GM12801 (cell line): ENCODE measurements around the gene ALCAM.

Experiments used
- TF ChIP-seq, protein P1 (sequence below): IDR thresholded peaks from one replicate; pipeline ENCODE4 v1.5.1; 2011; ENCODE audit warnings: control low read depth; ENCODE audit not compliant: insufficient read length; ENCODE audit errors: extremely low read depth

The ALCAM gene

DNA sequence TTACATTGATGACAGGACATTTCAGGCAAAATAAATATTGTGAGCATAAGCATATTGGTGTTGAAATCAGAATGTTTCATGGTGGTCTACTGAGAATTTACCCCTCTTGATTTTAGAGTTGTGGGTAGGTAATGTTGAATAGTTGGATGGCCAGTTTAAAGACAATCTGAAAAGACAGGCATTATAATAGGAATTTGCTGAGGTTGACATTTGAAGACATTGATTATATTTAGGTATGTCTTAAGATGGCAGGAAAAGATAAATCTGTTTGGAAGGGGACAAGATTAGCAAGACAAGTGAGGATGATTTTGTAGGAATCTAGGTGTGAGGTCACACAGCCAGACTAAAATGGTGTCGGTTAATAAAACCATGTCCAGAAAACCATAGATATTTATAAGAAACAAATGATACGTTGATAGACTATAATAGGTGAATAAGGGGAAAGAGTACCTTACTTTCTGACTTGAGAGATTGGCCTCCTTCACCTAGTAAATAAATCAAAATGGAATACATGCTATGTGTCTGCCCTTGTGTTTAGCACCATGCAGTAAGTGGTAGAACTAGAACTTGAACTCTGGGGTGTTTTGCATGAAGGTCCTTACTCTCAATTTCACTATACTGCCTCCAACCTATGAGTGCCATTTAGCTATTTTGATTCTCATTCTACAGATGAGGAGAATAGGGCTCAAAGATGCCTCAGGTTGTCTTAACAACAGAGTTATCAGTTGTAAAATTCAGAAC, 57.9 kb downstream of the ALCAM start:
- TF ChIP-seq, protein P1, sequence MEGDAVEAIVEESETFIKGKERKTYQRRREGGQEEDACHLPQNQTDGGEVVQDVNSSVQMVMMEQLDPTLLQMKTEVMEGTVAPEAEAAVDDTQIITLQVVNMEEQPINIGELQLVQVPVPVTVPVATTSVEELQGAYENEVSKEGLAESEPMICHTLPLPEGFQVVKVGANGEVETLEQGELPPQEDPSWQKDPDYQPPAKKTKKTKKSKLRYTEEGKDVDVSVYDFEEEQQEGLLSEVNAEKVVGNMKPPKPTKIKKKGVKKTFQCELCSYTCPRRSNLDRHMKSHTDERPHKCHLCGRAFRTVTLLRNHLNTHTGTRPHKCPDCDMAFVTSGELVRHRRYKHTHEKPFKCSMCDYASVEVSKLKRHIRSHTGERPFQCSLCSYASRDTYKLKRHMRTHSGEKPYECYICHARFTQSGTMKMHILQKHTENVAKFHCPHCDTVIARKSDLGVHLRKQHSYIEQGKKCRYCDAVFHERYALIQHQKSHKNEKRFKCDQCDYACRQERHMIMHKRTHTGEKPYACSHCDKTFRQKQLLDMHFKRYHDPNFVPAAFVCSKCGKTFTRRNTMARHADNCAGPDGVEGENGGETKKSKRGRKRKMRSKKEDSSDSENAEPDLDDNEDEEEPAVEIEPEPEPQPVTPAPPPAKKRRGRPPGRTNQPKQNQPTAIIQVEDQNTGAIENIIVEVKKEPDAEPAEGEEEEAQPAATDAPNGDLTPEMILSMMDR, result no peak

DNA sequence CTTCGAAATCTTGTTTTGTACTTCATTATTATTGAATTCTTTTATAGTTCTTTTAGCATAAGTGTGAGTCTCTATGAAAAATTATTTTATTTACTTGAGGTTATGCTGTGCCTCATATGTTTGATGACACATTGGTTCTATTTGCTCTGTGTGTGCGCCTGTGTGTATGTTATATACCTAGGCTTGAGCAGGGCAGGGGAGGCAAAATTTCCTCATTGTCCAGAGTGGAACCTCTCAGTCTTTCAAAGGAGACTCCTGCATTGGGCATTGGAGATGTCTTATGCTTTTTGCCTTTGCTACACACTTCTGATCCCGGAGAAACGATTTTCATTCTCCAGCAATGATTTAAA, 58.4 kb downstream of the ALCAM start:
- TF ChIP-seq, protein P1, result no peak

DNA sequence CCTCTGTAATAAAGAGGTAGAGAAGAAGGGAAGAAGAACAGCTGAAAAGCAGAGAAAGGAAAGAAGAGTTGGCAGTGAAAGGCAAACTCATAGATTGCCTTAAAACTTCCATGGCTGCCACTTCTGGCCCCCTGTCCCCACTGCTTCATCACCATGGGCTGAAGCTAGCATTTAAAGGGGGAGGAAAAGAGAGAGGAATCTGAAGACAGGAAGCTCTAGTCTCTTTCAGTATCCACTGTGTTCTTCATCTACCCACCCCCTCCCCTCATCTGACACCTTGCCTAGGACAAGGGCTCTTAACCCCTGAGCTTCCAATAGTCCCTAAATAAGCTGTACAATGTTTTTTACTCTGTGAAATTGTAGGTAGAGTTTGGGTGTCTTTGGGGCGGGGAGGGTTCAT, 60.6 kb downstream of the ALCAM start:
- TF ChIP-seq, protein P1, result no peak

DNA sequence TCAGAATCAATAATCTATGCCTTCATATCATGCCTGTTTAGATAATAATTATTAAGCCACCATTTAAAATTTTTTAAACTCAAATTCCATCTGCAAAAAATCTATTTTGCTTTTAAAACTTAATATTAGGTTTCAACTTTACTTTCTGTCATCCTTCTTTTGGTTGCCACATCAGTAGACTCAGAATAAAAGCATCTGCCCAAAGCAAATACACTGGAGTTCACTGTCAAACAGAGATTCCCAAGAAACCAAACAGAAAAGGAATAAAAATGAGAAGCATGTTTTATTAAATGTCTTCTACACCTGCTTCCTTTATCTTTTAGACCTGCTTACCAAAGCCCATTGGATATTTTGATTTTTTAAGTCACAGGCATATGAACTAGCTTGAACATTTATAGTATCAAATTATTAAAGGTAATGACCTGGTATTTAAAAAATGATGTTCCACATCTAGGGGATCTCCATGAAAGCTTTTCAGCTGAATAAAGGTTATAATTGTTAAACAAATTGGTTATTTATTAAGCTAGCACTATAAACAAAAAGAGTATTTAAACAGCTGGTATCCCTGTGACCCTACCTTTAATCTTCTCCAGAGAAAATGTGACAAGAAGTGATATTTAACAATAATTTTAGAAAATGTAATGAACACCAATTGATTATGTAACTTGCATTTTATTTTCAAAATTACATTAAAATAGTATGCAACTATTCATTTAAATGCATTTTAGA, 62.5 kb downstream of the ALCAM start:
- TF ChIP-seq, protein P1, result no peak

DNA sequence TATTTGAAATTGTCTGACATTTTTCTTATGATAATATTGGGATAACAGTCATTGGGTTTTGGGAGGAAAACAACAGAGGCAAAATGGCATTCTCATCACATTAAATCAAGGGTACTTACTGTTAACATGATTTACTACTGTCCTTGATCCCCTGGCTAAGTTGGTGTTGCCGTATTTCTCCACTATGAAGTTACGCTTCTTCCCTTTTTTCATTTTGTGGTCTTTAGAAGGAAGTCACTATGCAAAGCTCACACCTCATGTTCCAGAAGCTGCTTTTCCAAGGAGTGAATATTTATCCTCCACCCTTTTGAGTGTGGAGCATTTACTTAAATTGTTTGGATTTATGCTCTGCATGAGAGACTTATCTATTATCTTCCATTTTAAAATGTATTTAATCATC, 63.7 kb downstream of the ALCAM start:
- TF ChIP-seq, protein P1, result no peak

DNA sequence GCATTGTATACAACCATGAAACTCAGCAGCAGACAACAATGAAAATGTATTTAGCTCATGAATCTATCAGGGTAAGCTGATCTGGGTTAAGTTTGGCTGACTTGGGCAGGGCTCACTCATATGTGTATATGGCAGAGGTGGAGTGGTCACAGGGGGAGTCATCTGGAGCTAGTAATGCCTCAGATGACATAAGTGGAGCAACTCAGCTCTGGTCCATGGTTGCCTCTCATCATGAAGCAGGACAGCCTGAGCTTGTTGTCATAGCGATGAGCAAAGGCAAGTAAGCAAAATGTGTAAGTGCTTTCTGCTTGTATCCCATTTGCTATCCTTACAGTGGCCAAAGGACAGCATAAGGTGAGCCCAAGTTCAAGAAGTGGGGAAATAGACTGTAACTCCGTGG, 64.5 kb downstream of the ALCAM start:
- TF ChIP-seq, protein P1, result no peak

DNA sequence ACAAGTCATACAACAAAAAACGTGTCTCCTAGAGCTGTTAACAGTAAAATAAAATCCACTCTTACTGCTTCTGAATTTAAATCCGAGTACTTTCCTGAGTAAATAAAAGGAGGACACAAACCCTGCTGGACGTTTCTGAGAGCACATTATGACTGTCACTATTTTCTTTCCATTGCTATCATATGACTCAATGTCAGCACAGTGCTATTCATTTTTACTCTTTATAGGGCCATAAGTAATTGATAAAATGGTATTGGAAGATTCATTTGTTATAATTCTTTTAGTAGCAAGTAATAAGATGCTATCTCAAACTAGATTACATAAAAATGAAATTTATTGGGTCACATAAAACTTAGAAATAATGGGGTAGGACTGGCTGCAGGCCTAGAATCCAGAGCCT, 68.6 kb downstream of the ALCAM start:
- TF ChIP-seq, protein P1, result no peak
